NCI-H526 treated with DMSO at 0.1 percent for 48 hours (cell line): ENCODE measurements around the gene TIAM2.
"Not testable (repeated sequence)": the region's sequence is repeated elsewhere in the genome, so short reads cannot be mapped to it uniquely, and the experiment has no call there.

ENCODE experiments used
- DNase-seq: peaks from one replicate; lab custom pipeline; 2025; lab: John Stamatoyannopoulos, UW

The TIAM2 gene

DNA sequence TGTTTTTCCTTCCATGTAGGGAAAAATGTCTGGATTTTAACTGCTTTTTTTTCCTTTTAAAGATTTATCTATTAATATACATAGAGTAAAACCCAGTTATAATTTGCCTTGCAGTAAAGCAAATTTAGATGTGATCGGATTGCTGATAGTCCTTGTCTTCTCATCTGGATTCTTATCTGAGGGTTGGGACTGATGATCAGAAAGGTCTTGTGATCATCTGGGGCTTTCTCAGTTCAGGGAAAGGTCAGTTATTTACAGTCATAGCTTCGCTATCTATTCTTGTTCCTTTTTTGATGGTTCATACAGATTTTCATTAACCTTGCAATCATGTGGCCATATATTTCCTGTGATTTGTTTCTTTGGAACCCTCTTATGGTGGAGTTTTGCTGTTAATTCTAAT is 204.9 kb downstream of the TIAM2 start:
- DNase-seq = no peak

DNA sequence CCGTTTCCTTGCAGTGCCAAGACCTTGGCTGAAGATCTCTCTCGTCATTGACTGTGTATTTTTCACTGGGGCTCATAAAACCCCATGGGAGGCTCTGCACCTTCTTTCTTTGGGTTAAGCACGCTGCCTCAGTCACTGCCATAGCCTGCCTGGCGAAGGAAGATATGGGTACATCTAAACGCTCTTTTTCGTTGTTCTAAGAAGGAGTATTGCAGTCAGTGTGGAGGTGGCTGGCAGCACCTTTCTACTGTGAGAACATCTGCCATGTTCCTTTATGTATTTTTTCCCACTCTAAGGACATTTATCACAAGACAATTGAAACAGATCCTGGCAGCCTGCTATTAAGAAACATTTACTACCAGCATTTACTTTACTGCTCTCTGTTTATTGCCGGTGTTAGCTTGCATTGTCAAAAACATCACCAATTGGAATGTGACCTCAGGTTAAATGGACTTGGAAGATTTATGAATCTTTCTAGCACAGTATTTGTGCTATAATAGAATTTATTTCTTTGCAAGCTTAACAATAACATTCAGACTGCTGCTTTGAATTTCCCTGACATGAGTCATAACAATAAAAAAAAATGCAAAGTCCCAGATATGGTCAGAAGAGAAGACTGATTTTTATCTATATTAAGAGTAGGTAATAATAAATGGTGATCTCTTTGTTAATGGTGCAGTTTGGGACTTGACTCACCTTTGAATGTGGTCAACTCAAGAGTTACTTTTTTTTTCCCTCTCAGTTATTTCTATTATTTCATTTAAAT is 206.5 kb downstream of the TIAM2 start:
- DNase-seq = peak; percentile 10

DNA sequence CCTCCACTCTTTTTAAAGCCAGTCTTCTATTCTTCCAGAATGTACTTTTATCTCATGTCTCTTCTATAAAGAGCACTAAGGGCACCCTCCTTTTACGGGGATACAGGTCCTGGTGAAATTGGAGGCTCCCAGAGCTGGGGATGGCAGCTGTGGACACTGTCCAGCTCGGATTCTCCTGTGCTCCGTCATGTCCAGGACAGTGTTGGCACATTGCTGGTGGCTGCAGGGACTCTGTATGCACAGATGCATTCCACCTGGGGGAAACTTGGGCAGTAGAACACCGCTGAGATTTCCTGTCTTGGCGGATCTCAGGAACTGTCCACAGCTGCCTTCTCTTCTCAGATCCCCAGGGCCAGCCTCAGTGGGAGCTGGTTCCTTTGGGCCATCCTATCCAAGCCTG is 212.1 kb downstream of the TIAM2 start:
- no peak for DNase-seq

DNA sequence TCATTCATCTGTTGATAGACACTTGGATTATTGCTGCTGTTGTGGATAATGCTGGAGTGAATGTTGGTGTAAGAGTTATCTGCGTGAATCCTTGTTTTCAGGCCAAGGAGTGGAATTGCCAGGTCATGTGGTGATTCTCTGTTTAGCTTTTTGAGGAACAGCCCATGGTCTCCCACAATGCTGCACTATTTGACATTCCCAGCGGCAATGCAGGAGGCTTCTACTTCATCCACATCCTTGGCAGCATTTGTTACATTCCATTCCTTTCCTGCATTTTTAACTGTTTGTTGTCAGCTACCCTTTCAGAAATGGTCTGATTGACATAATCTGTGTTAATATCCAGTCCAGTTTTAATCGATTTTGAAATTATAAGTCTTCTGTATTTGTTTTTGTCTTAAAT is 217.0 kb downstream of the TIAM2 start:
- DNase-seq = no peak

DNA sequence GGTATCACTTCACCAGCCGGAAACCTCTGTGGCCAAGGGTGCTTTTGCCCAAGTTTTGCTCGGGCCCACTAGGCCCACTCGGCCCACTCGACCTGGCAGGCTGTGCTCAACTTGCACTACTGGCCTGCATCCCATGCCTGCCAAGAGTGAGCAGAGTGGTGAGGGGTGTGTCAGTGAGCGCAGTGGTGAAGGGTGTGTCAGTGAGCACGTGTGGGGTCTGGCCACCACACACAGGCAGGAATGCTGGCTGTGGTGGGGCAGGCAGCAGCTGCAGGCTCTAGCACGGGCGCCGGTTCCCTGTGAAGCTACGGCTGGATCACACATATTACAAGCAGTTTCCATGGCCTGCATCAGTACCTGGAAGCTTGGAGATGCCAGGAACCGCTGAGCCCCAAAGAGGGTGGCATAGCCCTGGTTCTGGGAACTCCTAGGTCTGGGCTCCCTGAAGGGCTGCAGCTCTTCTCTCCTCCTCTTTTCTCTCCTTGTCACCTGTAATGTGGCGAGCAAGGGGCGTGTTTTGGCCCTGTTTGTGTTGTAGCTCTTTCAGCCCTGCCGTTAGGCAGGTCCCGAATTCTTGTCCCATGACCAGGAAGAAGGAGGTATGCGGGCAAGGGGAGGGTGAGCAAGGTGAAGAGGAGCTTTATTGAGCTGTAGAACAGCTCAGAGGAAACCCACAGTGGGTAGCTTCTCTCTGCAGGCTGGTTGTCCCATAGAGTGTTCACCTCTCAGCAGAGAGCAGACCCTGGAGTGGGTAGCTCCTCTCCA is 217.7 kb downstream of the TIAM2 start:
- DNase-seq = no peak

DNA sequence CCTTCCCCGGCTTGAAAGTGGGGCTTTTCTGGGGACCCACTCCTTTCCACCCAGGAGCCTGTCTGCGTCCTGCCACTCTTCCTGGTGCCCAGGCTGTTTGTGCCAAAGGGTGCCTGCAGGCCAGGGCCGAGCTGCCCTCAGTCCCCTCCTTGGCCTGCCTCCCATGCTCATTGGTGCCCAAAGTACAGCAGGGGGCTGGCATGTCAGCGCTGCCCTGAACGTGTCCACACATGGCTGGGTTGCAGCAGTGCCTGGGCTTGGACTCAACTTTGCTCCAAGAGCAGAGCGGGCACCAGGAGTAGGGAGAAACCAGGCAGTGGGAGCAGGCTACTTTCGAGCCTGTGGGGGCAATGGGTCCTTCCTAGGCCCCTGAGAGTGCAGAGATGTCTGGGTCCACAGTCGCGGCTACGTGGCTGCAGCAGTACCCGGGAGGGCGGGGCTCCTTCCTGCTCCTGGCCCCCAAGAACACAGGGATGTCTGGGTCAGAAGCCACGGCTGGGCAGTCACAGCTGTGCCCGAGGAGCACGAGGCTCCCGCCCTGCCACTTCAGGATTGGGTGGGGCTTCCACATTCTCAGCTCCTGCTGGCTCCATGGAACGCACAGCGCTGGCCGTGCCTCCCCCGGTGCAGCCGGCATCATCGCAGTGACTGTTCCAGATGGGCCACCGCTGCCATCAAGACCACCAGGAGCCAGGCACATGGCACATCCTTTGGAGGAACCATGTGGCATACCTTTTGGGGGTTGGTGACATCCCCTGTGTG is 218.7 kb downstream of the TIAM2 start:
- DNase-seq = no peak

DNA sequence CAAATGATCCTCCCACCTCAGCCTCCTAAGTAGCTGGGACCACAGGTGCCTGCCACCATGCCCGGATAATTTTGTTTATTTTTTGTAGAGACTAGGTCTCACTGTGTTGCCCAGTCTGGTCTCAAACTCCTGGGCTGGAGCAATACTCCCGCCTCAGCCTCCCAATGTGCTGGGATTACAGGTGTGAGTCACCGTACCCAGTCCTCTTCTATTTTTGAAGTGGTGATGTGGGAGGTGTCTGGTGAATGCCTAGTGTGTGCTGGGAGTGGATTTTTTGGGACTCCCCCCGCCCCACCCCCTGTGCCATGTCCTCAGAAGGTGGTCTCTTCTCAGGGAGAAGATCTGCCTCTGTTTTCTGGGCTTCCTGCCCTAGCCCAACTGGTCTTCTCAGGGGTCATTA is 220.8 kb downstream of the TIAM2 start:
- DNase-seq = no peak

DNA sequence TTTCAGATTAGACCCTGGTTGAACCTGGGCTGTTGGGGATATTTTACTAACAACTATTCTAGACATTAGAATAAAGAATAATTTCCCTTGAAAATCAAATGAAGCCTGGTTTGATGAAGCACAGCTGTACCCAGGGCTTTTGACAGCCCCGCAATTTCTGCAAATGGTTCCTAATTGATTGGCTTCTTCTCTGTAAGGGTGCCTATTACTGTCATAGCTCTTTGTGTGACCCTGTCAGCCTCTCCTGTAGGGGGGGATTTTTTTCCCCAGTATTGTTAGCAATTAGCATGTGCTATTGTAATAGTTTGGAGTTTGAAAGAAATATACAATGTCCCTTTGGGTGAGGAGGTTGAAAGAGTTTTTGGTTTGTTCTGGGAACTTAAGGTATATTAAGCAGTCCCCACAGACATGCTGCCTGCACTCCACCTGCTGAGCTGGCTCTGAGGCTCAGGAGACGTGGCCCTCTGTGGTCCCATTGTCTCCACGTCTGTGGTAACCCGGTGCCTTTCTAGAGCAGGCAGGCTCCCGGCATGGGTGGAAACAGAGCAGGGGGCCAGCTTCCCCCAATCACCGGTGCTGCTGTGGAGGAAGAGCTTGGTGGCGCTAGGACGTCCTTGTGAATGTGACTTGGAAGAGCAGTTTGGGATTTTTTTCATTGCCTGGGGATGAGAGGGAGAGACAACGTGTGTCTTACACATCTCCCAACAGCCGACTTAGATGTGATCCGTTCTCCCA is 221.4 kb downstream of the TIAM2 start:
- peak; percentile 30 for DNase-seq

DNA sequence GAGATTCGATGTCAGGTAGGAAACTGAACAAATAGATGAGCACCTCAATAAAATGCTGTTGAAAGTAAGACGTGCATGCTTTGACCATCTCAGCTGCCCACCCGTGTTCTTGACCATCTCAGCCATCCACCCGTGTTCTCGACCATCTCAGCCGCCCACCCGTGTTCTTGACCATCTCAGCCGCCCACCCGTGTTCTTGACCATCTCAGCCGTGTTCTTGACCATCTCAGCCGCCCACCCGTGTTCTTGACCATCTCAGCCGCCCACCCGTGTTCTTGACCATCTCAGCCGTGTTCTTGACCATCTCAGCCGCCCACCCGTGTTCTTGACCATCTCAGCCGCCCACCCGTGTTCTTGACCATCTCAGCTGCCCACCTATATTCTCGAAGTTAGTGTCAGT is 223.6 kb downstream of the TIAM2 start:
- not testable (repeated sequence) for DNase-seq

DNA sequence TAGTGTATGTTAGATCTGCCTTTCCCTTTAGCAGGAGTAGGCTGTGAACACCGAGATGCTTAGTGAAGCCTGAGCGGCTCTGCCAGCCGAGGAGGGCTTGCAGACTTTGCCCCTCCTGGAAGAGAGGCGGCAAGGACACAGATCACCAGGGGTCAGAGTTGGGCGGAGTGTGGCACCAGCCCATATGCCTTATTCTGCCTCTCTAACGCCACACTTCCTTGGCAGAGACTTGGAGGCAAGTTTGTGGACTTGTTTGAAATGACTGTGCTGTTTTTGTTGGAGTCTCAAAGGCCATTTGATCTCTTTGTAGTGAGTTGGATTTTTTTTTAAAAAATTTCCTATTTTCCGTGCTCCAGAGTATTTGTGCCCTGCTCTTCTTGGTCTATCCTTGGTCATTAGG is 224.2 kb downstream of the TIAM2 start:
- DNase-seq = no peak

DNA sequence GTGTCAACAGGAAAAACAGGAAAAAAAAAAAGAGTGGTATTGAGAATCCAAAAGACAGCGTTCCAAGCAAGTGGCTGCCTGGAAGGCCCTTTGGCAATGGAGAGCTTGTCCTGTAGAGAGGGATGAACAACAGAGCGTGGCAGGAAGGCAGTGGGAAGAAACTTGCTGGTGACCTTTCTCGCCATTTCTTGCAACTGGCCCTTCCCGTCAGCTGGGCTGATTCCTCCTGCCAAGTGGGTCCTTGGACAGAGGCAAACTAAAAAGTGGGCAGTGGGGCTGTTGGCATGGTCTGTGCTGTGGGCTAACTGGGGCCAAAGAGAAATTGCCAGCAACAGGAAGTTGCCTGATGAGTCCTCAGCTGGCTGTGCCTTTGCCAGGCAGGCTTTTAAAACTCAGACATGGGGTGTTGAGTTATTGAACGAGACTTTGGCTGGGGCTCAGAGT is 224.8 kb downstream of the TIAM2 start:
- no peak for DNase-seq

DNA sequence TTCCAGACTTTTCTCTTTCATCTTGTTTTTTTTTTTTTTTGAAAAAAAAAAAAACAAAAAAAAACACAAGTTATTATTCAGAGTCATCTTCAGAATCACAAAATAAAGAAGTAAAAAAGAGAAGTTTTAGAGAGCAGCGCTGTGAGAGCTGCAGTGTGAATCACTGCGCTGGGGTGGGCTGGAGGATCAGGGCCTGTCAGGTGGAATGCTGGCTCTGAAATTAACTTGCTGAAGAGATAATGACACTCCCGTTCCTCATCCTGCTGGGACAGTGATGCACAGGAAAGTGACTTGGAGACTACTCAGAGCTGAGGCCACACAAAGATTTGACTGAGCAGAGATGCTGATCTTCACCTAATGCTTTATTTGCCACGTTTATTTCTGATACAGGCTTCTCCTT is 226.0 kb downstream of the TIAM2 start:
- DNase-seq = no peak

DNA sequence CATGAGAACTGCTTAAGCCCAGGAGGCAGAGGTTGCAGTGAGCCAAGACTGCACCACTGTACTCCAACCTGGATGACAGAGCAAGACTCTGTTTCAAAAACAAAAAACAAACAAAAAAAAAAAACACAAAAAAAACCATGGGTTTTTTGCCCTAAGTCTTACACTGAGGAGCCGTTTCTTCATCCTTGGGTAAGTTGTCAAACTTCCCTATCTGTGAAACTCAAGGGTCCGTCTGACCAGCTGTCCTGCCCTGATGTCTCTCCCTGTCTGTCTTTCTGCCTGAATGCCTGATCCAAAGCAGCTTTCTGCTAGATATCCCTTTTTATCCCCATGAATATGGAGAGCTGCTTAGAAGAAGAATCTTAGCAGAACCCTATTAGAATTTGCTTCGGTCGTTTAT is 227.4 kb downstream of the TIAM2 start:
- DNase-seq = no peak

DNA sequence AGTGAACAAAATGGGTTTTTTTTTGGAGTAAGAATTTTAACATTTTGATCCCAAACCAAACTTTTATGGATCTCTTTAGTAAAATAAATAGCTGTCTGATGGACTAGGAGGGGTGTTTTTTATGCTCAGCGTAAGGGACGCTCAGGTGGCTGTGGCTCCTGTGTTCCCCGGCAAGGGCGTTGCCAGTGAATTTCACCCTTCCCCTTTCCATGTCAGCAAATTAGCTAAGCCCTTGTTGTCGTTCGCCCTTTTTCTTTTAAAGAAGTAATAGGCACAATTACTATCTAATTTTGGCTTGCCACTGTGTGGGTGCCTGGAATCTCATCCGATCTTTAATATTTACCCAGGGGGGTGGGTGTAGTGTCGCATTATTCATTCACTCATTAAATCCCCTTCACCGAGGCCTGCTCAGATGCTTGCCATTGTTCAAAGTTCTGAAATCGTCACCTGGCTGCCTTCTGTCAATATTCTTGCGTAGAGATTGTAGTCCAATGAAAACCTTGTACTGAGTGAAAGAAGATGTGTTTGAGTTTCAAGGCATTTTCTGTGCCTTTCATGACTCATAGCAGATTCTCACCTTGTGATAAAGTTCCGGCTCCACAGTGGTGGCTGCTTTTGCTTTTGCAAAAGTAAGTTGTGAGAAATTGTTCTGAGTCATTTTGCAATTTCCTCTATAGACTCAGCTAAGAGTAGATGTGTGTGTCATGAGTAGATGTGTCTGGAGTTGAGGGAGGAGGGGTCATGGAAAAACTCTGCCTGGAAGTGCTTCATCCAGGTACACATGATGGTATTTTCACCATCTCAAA is 228.7 kb downstream of the TIAM2 start:
- no peak for DNase-seq

DNA sequence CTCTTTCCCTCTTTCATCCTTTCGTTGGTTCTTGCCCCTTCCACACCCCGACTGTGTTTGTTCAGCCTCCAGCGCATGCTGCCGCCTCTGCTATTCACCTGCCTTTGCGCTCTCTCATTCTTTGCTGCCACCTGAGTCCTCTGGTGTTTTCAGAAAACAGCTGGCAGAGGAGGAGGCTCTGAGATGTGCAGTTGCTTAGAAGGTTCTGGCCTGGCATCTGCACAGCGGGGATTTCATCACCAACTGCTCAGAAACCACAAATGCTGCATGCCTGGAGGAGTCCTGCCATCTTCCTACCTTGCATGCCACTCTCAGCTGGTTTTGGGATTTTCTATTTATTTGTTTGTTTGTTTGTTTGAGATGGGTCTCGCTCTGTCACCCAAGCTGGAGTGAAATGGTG is 229.5 kb downstream of the TIAM2 start:
- DNase-seq = no peak

DNA sequence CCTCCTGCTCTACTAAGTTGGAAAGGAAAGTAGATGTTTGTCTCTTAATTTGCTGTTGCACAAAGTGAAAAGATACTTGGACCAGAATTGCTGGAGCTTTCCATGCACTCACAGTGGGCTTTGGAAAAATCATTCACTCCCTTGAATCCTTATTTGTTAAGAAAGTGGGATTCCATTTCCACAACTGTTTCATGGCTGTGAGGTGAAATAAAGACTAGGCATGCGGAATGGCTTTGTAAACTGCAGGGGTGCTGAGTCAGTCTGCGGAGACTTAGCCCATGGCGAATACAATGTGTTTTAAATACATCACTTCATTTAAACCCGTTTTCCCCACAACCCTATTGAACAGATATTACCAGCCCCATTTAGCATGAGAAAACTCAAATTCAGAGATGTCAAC is 231.9 kb downstream of the TIAM2 start:
- DNase-seq = no peak

DNA sequence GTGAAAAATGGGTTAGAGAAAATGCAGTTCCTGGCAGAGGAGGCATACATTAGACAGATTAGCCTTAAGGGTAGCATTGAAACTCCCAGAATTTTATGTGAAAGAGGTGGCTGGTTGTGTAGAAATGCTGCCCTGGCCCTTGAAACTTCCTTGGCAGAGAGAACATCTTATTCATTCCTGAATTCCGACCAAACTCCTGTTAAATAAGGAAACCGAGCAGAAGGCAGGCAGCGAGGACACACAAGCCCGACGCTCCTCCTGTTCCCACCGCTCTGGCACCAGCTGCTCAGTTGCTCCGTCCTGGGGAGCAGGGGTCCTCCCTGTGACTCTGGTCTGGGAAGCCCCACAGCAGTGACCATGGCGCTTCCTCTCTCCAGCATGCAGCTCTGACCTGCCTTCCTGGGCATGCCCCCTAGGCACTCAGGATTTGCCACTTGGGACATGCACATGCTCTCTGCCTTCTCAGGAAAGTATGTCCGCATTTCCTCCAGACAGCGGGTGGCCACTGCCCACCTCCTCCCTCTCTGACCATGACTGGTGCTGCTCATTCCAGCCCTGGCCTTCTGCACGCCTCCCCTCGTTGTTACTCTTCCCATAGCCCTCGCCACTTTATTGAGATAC is 233.5 kb downstream of the TIAM2 start:
- DNase-seq = no peak

DNA sequence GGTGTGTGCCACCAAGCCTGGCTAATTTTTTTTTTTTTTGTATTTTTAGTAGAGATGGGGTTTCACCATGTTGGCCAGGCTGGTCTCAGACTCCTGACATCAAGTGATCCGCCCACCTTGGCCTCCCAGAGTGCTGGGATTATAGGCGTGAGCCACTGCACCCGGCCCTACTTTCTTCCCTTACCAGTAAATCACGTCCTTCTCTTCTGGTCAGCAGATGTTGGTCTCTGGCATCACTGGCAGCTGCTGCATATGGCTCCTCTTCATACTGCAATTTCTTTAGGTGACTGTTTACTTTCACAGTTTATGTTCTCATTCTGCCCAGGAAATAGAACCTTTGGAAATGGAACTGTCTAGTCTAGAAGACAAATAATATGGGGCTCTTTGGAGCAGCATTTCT is 235.9 kb downstream of the TIAM2 start:
- not testable (repeated sequence) for DNase-seq

DNA sequence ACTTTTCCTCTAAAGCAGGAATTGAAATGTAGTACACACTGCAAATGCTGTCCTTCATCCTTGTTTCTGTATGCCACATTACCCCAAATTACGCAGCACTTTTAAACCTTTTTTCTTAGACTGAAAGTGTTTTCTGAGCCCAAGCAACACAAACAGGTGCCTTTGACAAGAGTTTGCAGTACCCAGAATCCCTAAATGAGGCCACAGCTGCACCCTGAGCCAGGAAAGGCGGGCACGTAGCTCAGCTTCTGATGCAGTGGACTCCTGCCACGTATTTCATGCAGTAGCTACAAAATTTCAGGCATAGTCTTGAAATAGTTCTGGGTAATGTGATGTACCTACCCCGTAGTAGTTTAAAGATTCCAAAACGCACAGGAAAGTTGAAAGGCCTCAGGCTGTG is 237.7 kb downstream of the TIAM2 start:
- no peak for DNase-seq

DNA sequence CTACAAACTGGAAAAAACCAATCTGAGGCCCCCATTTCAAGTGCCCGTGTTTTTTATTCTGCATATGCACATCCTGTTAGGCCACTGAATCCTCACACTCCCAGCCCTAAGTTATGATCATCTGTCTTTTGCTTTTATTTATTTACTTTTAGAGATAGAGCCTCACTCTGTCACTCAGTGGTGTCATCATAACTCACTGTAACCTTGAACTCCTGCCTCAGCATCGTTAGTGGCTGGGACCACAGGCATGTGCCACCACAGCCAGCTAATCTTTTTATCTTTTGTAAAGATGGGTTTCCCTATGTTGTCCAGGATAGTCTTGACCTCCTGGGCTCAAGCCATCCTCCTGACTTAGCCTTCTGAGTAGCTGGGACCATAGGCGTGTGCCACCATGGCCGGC is 239.1 kb downstream of the TIAM2 start:
- no peak for DNase-seq

DNA sequence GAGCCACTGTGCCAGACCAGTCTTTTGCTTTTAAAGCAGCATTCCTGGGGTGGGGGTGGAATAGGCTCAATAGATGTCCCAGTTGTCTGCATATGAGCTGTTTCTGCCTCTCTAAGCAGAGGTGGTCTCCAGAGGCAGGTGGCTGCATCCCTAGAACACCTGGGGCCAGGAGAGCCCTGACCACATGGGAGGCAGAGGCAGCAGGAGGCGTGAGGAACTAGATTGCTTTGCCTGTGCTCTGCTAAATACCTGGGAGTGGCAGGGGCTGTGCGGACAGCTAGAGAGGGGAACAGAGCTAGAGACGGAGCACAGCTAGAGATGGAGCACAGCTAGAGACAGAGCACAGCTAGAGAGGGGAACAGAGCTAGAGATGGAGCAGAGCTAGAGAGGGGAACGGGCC is 239.6 kb downstream of the TIAM2 start:
- no peak for DNase-seq
